ENCODE data around the gene BCAS1.

DNA sequence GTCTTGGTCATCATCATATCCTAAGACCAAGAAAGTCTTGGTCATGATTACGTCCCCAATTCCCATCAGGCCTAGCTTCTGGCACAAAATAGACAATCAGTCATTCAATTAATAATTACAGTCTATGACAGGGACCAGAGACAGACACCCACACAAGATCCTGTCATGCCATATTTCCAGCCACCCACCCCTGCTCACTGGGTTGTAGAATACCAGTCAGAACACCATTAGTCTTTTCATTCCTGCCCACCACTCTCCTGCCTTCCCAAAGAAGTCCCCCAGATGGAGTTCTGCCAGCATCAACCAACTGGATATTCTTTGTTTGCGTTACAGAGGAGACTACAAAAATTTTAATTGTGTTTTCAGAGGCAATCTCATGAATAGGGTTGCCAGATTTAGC, 81.0 kb downstream of the BCAS1 start:
- no peak for TF ChIP-seq POLR2A (IDR thresholded peaks at IDR 0.05)
- no peak for TF ChIP-seq CTCF (IDR thresholded peaks at IDR 0.05)

All from body of pancreas (tissue), 4 donors.